ENCODE measurements around the gene UTP20.

UTP20 gene

DNA sequence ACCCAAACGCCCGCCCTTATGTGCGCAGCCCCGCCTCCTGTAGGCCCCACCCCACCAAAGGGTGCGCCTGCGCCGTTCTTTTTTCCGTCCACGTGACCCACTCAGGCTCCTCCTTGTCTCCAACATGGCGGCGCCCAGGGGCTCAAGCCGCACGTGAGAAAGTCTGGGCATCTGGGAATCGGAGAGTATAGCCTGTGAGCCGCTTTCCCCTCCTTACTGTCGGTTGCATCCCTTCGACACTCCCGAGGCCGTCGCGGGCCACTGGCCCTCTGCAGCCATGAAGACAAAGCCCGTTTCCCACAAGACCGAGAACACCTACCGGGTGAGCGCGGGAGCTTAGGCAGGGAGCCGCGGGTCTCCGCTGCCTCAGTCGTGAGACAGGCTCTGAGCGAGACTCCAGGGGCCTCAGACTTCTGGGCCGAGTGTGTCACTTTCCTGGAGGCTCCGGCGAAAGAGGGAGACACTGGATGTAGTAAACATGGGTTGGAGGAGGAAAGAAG is at the start of gene UTP20:
Gene UTP20 (plus strand): TSS at position 100 of the 500 bp plus-strand sequence. CDS start 178 bp downstream, at position 278.
- DNase-seq, result peak; percentile 96

GRCh38 chr12:101230547-101230946 is 49.4 kb upstream of the UTP20 start:
- DNase-seq, result no peak

DNA sequence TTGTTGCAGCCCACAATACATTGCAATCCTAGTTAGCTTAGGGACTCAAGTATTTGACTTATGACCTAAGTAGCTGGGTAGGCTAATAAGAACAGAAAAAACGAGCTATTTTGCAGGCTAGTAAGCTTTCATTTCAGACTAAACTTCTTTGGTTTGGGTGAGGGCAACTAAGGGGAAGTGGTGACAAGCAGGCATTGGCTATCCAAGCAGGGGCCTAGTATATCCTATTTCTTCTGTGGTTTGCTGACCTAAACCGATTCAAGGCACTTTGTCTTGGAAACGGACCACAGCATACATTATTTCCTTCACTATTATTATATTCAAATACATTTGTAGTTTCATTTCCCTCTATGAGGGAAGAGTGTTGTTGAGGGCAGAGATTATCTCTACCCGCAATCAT is 48.3 kb upstream of the UTP20 start:
- DNase-seq, result no peak

GRCh38 chr12:101235686-101236085 is 44.2 kb upstream of the UTP20 start:
- DNase-seq, result no peak

DNA sequence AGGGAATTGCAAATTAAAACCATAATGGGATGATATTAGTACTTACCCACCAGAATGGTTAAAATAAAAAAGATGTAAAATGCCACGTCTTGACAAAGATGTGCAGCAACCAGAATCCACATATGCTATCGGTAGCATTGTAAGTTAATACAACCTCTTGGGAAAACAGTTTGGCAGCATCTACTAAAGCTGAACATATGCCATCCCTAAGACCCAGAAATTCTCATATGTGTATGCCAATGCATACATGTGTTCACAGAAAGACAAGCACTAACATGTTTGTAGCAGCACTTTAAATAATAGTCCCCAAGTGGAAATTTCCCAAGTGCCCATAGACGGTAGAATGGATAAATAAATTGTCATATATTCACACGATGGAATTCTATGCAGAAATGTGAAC is 41.6 kb upstream of the UTP20 start:
- DNase-seq, result no peak

- no peak for DNase-seq
These were observed 41.0 kb upstream of the UTP20 start for GRCh38 chr12:101238800-101239329.

- DNase-seq, result no peak
These were observed 36.8 kb upstream of the UTP20 start for GRCh38 chr12:101243074-101243473.

DNA sequence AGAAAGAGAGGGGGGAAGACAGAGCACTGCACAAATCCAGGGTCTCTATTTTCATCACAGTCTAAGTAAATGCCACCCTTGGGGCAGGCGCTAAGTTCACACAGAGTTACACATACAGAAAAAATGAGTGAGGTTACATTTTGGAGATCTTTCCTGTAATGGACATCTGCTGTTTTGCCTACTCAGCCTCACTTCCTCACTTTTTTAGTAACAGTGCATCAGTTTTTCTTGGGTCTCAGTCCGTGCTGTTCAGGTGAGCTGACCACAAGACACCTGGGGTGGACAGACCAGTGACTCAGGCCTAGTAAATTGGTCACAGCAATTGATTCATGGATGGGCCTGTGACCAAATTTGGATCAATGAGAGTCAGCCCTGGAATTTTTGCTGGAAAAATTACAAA is 36.3 kb upstream of the UTP20 start:
- no peak for DNase-seq

GRCh38 chr12:101256266-101256665 is 23.6 kb upstream of the UTP20 start:
- DNase-seq, result no peak

- DNase-seq, result no peak
These were observed 22.5 kb upstream of the UTP20 start for GRCh38 chr12:101257357-101257756.

- no peak for DNase-seq
These were observed 12.8 kb upstream of the UTP20 start for GRCh38 chr12:101267111-101267510.

DNA sequence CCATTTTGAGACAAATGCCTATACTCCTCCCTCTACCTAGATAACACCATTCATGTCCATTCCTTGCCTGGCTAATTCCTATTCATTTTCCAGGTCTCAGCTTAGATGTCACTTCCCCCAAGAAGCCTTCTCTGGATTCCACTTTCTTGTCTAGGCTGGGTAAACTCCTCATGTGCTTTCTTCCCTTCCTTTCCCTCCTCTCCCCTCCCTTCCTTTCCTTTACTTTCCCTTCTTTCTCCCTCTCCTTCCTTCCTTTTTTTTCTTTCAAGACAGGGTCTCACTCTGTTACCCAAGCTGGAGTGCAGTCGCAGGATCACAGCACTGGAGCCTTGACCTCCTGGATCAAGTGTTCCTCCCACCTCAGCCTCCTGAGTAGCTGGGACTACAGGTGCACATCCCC is 3.5 kb upstream of the UTP20 start:
- no peak for DNase-seq

DNA sequence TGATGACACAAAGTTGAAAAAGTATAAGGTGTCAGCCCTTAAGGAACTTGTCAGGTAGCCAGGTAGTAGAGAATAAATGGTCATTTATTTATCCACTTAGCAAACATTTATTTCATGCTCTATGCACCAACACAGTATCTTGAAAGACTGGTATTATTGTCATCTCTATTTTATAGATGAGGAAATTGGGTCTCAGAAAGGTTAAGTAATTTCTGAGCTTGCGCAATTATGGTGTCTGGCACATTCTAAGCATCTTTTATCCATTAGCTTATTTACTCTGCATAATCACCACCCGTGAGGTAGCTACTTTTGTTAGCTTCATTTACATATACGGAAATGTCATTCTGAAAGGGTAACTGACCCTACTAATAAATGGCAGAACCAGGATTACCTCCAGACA is 2.5 kb upstream of the UTP20 start:
- no peak for DNase-seq

GRCh38 chr12:101287357-101287756 is 7.5 kb downstream of the UTP20 start:
- no peak for DNase-seq

- DNase-seq, result no peak
These were observed 17.8 kb downstream of the UTP20 start for GRCh38 chr12:101297661-101298060.

DNA sequence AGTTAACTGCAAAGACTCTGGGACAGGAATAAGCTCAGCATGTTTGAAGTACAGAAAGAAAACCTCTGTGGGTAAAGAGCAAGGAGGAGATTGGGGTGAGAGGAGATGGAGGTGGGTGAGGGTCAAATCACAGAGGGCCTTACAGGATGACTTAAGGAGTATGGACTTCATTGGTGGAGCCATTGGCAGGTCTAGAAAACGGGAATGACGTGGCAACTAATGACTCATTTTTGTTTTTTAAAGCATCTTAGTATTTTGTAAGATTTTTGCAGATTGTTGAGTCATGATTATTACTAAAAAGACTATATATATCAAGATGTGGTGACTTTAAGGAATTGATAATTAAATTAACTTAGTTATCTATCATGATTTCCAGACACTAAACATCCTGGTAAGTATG is 18.5 kb downstream of the UTP20 start:
- no peak for DNase-seq

GRCh38 chr12:101299346-101299745 is 19.4 kb downstream of the UTP20 start:
- DNase-seq, result no peak

DNA sequence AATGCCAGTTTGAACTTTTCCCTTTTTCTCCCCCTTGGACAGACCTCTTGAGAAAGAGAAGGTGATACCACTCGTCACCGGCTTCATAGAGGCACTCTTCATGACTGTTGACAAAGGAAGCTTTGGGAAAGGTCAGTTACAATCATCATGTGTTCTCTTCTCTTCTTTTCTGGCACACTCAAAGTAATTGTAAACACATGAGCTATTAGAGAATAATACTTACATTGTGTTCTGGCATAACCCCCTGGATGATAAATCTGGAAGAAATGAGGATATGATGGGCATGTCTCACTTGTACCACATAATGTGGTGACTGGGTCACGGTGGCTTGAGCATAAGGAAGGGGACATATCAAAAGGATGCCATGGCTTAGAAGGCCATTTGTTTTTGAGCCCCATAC is 20.0 kb downstream of the UTP20 start:
- DNase-seq, result no peak

- no peak for DNase-seq
These were observed 22.8 kb downstream of the UTP20 start for GRCh38 chr12:101302741-101303140.

GRCh38 chr12:101305226-101305779 is 25.4 kb downstream of the UTP20 start:
- DNase-seq, result no peak

DNA sequence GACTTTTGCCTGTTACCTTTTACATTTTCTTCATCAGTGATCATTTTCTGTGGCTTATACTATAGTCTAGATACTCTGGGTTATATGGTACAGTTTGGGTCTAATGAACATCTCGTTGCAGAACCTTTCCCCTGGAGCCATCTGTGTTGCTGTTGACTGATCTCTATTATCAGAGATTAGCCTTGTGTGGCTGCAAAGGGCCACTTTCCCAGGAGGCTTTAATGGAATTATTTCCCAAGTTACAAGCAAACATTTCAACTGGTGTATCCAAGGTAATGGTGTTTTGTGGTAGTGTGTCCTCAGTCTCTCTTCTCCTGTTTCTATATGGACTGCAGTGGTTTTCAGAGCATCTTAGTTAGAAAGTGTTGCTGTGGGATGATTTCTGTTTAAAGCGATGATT is 25.9 kb downstream of the UTP20 start:
- DNase-seq, result no peak

DNA sequence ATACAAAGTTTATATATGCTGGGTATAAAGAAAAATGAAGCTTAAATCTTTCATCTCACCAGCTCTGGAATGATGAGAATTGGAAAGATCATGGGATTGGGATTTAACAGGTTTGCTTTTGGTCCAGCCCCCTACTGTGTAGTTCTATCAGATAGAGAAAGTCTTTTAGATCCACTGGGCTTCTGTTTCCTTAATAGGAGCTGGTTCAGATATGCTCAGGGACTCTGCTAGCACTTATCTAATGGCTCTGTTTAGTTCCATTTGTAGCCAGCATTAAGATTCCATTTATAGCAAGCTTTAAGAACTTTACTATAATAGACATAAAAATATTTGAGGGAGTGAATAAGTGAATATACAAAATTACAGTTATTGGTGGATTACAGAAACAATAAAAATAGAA is 42.6 kb downstream of the UTP20 start:
- no peak for DNase-seq

- DNase-seq, result no peak
These were observed 43.4 kb downstream of the UTP20 start for GRCh38 chr12:101323255-101323654.

GRCh38 chr12:101325590-101325989 is 45.7 kb downstream of the UTP20 start:
- DNase-seq, result no peak

DNA sequence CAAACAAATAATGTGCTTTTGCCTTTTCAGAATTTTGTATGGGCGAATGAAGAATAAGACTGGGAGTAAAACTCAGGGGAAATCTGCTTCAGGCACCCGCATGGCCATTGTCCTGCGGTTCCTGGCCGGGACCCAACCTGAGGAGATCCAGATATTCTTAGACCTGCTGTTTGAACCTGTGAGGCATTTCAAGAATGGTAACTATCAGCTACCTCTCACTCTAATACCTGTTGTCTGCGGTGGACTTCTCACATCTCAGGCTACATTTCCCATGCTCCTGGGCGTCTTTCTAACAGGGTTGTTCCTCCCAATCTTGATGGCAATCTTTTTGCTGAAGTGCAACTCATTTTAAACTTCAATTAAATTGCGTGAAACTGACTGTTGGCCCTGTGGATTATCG is 47.1 kb downstream of the UTP20 start:
- DNase-seq, result no peak

All from hematopoietic multipotent progenitor cell treated with erythropoietin and hydrocortisone succinate and interleukin-3 and kit ligand, for 6 days (in vitro differentiated cells).